ENCODE measurements around the gene MSX2. TPM values are rescaled to one million over a fixed set of nuclear protein-coding genes. Genes with fewer than 3 reads are reported as not detected.

The MSX2 gene
- total RNA-seq, 1 donor from 2014 or later, result 1.3 TPM

- no peak for TF ChIP-seq CTCF (IDR thresholded peaks at IDR 0.05; ENCODE audit: insufficient read depth, low read length, poor library complexity, severe bottlenecking)
- no peak for DNase-seq (ENCODE audit: low read depth)
- Histone ChIP-seq H3K27me3 (ENCODE audit: control insufficient read depth, insufficient read depth, low read length) (peaks cover 33% of the 10 kb centered on the region), H3K4me3 (ENCODE audit: low read depth, low read length) (no peak overlapping the region), H3K36me3 (ENCODE audit: control insufficient read depth, insufficient read depth, low read length) (no peaks in the 10 kb centered on the region)
These were observed 36.9 kb upstream of the MSX2 start for GRCh38 chr5:174687503-174687902.

- Histone ChIP-seq H3K27me3 (ENCODE audit: control insufficient read depth, insufficient read depth, low read length) (peaks cover 40% of the 10 kb centered on the region), H3K36me3 (ENCODE audit: control insufficient read depth, insufficient read depth, low read length) (no peaks in the 10 kb centered on the region), H3K4me3 (ENCODE audit: low read depth, low read length) (no peak overlapping the region)
- TF ChIP-seq CTCF (IDR thresholded peaks at IDR 0.05; ENCODE audit: insufficient read depth, low read length, poor library complexity, severe bottlenecking), result no peak
- no peak for DNase-seq (ENCODE audit: low read depth)
These were observed 35.7 kb upstream of the MSX2 start for GRCh38 chr5:174688441-174689354.

- DNase-seq (ENCODE audit: low read depth), result no peak
- no peak for TF ChIP-seq CTCF (IDR thresholded peaks at IDR 0.05; ENCODE audit: insufficient read depth, low read length, poor library complexity, severe bottlenecking)
- H3K27me3 ChIP-seq (ENCODE audit: control insufficient read depth, insufficient read depth, low read length), result peaks cover 49% of the 10 kb centered on the region
- H3K36me3 ChIP-seq (ENCODE audit: control insufficient read depth, insufficient read depth, low read length), result no peaks in the 10 kb centered on the region
- H3K4me3 ChIP-seq (ENCODE audit: low read depth, low read length), result no peak overlapping the region
These were observed 34.1 kb upstream of the MSX2 start for GRCh38 chr5:174690271-174690670.

- no peak overlapping the region for H3K4me3 ChIP-seq (ENCODE audit: low read depth, low read length)
- TF ChIP-seq CTCF (IDR thresholded peaks at IDR 0.05; ENCODE audit: insufficient read depth, low read length, poor library complexity, severe bottlenecking), result no peak
These were observed 32.0 kb upstream of the MSX2 start for GRCh38 chr5:174692381-174692780.

GRCh38 chr5:174692982-174693422, 31.4 kb upstream of the MSX2 start:
- H3K27me3 ChIP-seq (ENCODE audit: control insufficient read depth, insufficient read depth, low read length), result peaks cover 47% of the 10 kb centered on the region

More at GRCh38 chr5:174692381-174692780, 32.0 kb upstream of the MSX2 start:
- no peak for DNase-seq (ENCODE audit: low read depth)
- Histone ChIP-seq H3K36me3 (ENCODE audit: control insufficient read depth, insufficient read depth, low read length) (no peaks in the 10 kb centered on the region), H3K27me3 (ENCODE audit: control insufficient read depth, insufficient read depth, low read length) (peaks cover 49% of the 10 kb centered on the region)

More at GRCh38 chr5:174692982-174693422, 31.4 kb upstream of the MSX2 start:
- Histone ChIP-seq H3K36me3 (ENCODE audit: control insufficient read depth, insufficient read depth, low read length) (no peaks in the 10 kb centered on the region), H3K4me3 (ENCODE audit: low read depth, low read length) (no peak overlapping the region)
- DNase-seq (ENCODE audit: low read depth), result no peak
- no peak for TF ChIP-seq CTCF (IDR thresholded peaks at IDR 0.05; ENCODE audit: insufficient read depth, low read length, poor library complexity, severe bottlenecking)
